ENCODE data around the gene CTXN1. TPM values are rescaled to one million over a fixed set of nuclear protein-coding genes. Genes with fewer than 3 reads are reported as not detected.

The CTXN1 gene
- total and polyA plus RNA-seq, 2 of the 4 experiments (the other 2 are of a cell fraction): 0.36 to 7.4 TPM

- TF ChIP-seq SMC3 (IDR thresholded peaks at IDR 0.05; ENCODE audit: low read depth, low read length): no peak
Observed at GRCh38 chr19:7910321-7911161, 15.4 kb downstream of the CTXN1 start (continued).

GRCh38 chr19:7909471-7910067 is 16.4 kb downstream of the CTXN1 start:
- BruUV-seq (replicated peaks): no TSS peak
- Histone ChIP-seq H3K9me1 (ENCODE audit: insufficient read depth, low read length) (peaks cover 4% of the 10 kb centered on the region; the same call in 1 of the 2 replicates), H3K36me3 (ENCODE audit: control insufficient read depth, insufficient read depth, low read length) (peaks cover 34% of the 10 kb centered on the region), H4K5ac (ENCODE audit: low read depth, low read length) (no peak overlapping the region), H3K23ac (ENCODE audit: low read depth, low read length) (no peak overlapping the region), H3K9ac (ENCODE audit: low read depth, low read length) (no peak overlapping the region), H3K4me3 (ENCODE audit: insufficient read depth, low read depth, low read length) (no peak overlapping the region), H3K18ac (ENCODE audit: low read depth, low read length) (no peak overlapping the region), H2BK120ac (ENCODE audit: low read depth, low read length) (no peak overlapping the region), H4K91ac (ENCODE audit: insufficient read depth, low read depth, low read length) (no peak overlapping the region), H2BK15ac (ENCODE audit: low read depth, low read length) (no peak overlapping the region), H4K8ac (ENCODE audit: low read depth in 2 of 2, low read length in 2 of 2) (no peak overlapping the region), H3K4me2 (ENCODE audit: low read depth, low read length) (no peak overlapping the region), H4K20me1 (ENCODE audit: insufficient read depth, low read length) (peaks cover 45% of the 10 kb centered on the region), H2BK20ac (ENCODE audit: low read depth, low read length) (no peak overlapping the region), H2AK5ac (ENCODE audit: low read depth, low read length) (no peak overlapping the region), H3K9me3 (ENCODE audit: control insufficient read depth, insufficient read depth, low read length) (no peaks in the 10 kb centered on the region), H2AK9ac (replicated peaks; ENCODE audit: low read depth, low read length, poor library complexity) (no peak overlapping the region), H3K27ac (ENCODE audit: insufficient read depth, low read length) (no peak overlapping the region), H3K14ac (replicated peaks; ENCODE audit: low read depth, low read length) (no peak overlapping the region), H2AFZ (replicated peaks; ENCODE audit: low read length, poor library complexity) (no peak overlapping the region), H3K56ac (ENCODE audit: extremely low read depth, insufficient read depth, low read length) (no peak overlapping the region), H3K79me1 (ENCODE audit: low read depth in 1 of 2, low read length in 2 of 2) (peaks cover 7 to 33% of the 10 kb centered on the region in 2 experiments; a peak in 3 of 4 replicates), H3K27me3 (ENCODE audit: control insufficient read depth, insufficient read depth, low read length) (no peaks in the 10 kb centered on the region; the same call in 1 of the 2 replicates), H3K4ac (ENCODE audit: low read depth, low read length) (no peak overlapping the region), H2BK5ac (ENCODE audit: low read depth, low read length, poor library complexity, severe bottlenecking) (no peak overlapping the region), H3K4me1 (ENCODE audit: control insufficient read depth, insufficient read depth, low read length) (peaks cover 6% of the 10 kb centered on the region)
- dilution Hi-C loops (cut with HindIII; ENCODE audit: low sequenced_read_pairs, unreplicated experiment) (no loop called here), intact Hi-C loops (cut with micrococcal nuclease) (no loop called here), in situ Hi-C loops (cut with MboI; ENCODE audit: low sequenced_read_pairs) (no loop called here)
- DNase-seq: no peak
- WGBS, 2 experiments (ENCODE audit: extremely low coverage in 2 of 2, insufficient read length in 1 of 2): no CpG with 5 or more reads among the region's 21 CpGs
- ChIA-PET POLR2A (ENCODE audit: unreplicated experiment) (no interaction called here), CTCF (no interaction called here)
- no peak for ATAC-seq (ENCODE audit: low read depth)
- TF ChIP-seq MXI1 (IDR thresholded peaks at IDR 0.05; ENCODE audit: borderline replicate concordance, low read depth, low read length) (no peak), MAFK (IDR thresholded peaks at IDR 0.05; ENCODE audit: low read depth, low read length) (no peak), CHD1 (IDR thresholded peaks at IDR 0.05; ENCODE audit: low read depth, low read length) (no peak), SMC3 (IDR thresholded peaks at IDR 0.05; ENCODE audit: low read depth, low read length) (no peak), RCOR1 (IDR thresholded peaks at IDR 0.05; ENCODE audit: insufficient replicate concordance, low read length) (no peak), FOS (IDR thresholded peaks at IDR 0.05; ENCODE audit: low read depth, low read length) (no peak), NFE2L2 (IDR thresholded peaks at IDR 0.05; ENCODE audit: low read depth, low read length) (no peak), USF2 (IDR thresholded peaks at IDR 0.05; ENCODE audit: low read depth, low read length) (no peak), BHLHE40 (IDR thresholded peaks at IDR 0.05; ENCODE audit: low read depth, low read length) (no peak), RFX5 (IDR thresholded peaks at IDR 0.05; ENCODE audit: low read depth, low read length) (no peak), RAD21 (IDR thresholded peaks at IDR 0.05; ENCODE audit: low read length) (no peak)
- TF ChIP-seq, protein P1, sequence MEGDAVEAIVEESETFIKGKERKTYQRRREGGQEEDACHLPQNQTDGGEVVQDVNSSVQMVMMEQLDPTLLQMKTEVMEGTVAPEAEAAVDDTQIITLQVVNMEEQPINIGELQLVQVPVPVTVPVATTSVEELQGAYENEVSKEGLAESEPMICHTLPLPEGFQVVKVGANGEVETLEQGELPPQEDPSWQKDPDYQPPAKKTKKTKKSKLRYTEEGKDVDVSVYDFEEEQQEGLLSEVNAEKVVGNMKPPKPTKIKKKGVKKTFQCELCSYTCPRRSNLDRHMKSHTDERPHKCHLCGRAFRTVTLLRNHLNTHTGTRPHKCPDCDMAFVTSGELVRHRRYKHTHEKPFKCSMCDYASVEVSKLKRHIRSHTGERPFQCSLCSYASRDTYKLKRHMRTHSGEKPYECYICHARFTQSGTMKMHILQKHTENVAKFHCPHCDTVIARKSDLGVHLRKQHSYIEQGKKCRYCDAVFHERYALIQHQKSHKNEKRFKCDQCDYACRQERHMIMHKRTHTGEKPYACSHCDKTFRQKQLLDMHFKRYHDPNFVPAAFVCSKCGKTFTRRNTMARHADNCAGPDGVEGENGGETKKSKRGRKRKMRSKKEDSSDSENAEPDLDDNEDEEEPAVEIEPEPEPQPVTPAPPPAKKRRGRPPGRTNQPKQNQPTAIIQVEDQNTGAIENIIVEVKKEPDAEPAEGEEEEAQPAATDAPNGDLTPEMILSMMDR (conservative IDR thresholded peaks at IDR 0.05; ENCODE audit: low read depth, low read length): no peak

Measured in IMR-90 (cell line).